Inflammatory macrophage treated with lipopolysaccharide for 1 hour (primary cell): ENCODE measurements around the gene UBE2E2.
A peak's percentile ranks its signal among the peaks of the same experiment; 100 is the strongest.
"Not testable (repeated sequence)": the region's sequence is repeated elsewhere in the genome, so short reads cannot be mapped to it uniquely, and the experiment has no call there.

Experiments used
- DNase-seq, 2 donors: peaks; one replicate each; pipeline ENCODE4 v3.0.0-alpha.2; 2020 to 2022

The UBE2E2 gene

GRCh38 chr3:23594894-23595670 lies 392.0 kb downstream of the UBE2E2 start:
- DNase-seq, result no peak

- DNase-seq, result no peak
Measured at GRCh38 chr3:23595851-23596250, 392.7 kb downstream of the UBE2E2 start.

- DNase-seq, result no peak
Measured at GRCh38 chr3:23600167-23600871, 397.2 kb downstream of the UBE2E2 start.

GRCh38 chr3:23601091-23601822 lies 398.1 kb downstream of the UBE2E2 start:
- DNase-seq, result no peak

- DNase-seq, result no peak
Measured at GRCh38 chr3:23602971-23603370, 399.8 kb downstream of the UBE2E2 start.

GRCh38 chr3:23607184-23607847 lies 404.2 kb downstream of the UBE2E2 start:
- no peak for DNase-seq

- DNase-seq, result no peak
Measured at GRCh38 chr3:23608650-23609049, 405.5 kb downstream of the UBE2E2 start.

GRCh38 chr3:23611737-23612295 lies 408.7 kb downstream of the UBE2E2 start:
- DNase-seq, result peak; percentile 34 to 63

- peak; percentile 11 to 42 for DNase-seq
Measured at GRCh38 chr3:23612296-23612891, 409.3 kb downstream of the UBE2E2 start.

- DNase-seq, result no peak
Measured at GRCh38 chr3:23615068-23615467, 411.9 kb downstream of the UBE2E2 start.

- not testable (repeated sequence) for DNase-seq
Measured at GRCh38 chr3:23618475-23618874, 415.3 kb downstream of the UBE2E2 start.

GRCh38 chr3:23619705-23620637 lies 416.8 kb downstream of the UBE2E2 start:
- no peak for DNase-seq

GRCh38 chr3:23620638-23621015 lies 417.5 kb downstream of the UBE2E2 start:
- DNase-seq, result no peak

GRCh38 chr3:23623844-23624243 lies 420.7 kb downstream of the UBE2E2 start:
- no peak for DNase-seq

- DNase-seq, result no peak
Measured at GRCh38 chr3:23624305-23624704, 421.2 kb downstream of the UBE2E2 start.

GRCh38 chr3:23626442-23626841 lies 423.3 kb downstream of the UBE2E2 start:
- DNase-seq, result no peak

- no peak for DNase-seq
Measured at GRCh38 chr3:23629181-23629894, 426.2 kb downstream of the UBE2E2 start.

GRCh38 chr3:23633261-23633960 lies 430.3 kb downstream of the UBE2E2 start:
- no peak for DNase-seq

GRCh38 chr3:23637339-23637738 lies 434.2 kb downstream of the UBE2E2 start:
- no peak for DNase-seq
